RWPE1 (cell line): ENCODE measurements around the gene CACNA2D2.

Source experiments
- CTCF ChIA-PET: fragments of 350-600 bp; sonication (Branson Sonifier 250); formaldehyde crosslinking; extraction: SDS; loops from one replicate; lab custom pipeline; 2021; lab: Yijun Ruan, JAX
- POLR2A ChIA-PET: fragments of 400-600 bp; formaldehyde crosslinking; extraction: SDS; loops from one replicate; lab custom pipeline; 2020; ENCODE audit warnings: antibody characterized with exemption; ENCODE audit not compliant: low non-redundant PET; lab: Yijun Ruan, JAX
- DNase-seq: peaks from one replicate; pipeline ENCODE4 v3.0.0; 2012; ENCODE audit warnings: low spot score
- H3K27ac ChIP-seq: fragments of 450-650 bp; 2 replicates; pipeline ENCODE4 v1.5.1; 2017
- CTCF ChIP-seq: fragments of 450-650 bp; conservative IDR thresholded peaks from 2 replicates; pipeline ENCODE4 v1.5.1; 2017; ENCODE audit warnings: low read depth, mild to moderate bottlenecking

Gene CACNA2D2

GRCh38 chr3:50382722-50383121 is 120.7 kb downstream of the CACNA2D2 start:
- POLR2A ChIA-PET, result interaction anchor here (0.6 kb wide), 1 partner anchor 54 kb away, joined by 3 read pairs; no protein-coding TSS in a partner anchor
- no peak for TF ChIP-seq CTCF

GRCh38 chr3:50381383-50381782 is 122.1 kb downstream of the CACNA2D2 start:
- no peak for DNase-seq

More at GRCh38 chr3:50382722-50383121, 120.7 kb downstream of the CACNA2D2 start:
- DNase-seq, result no peak
- CTCF ChIA-PET, result no interaction called here
- 0 out of 2 replicates have a peak overlapping the region, but pooled peaks have one; percentile 8 for H3K27ac ChIP-seq

GRCh38 chr3:50380405-50381085 is 122.9 kb downstream of the CACNA2D2 start:
- ChIA-PET POLR2A (no interaction called here), CTCF (no interaction called here)
- no peak for DNase-seq
- H3K27ac ChIP-seq, result no peak overlapping the region
- no peak for TF ChIP-seq CTCF

More at GRCh38 chr3:50381383-50381782, 122.1 kb downstream of the CACNA2D2 start:
- ChIA-PET POLR2A (no interaction called here), CTCF (interaction anchor here (0.7 kb wide), 1 partner anchor 15 kb away, joined by 3 read pairs; no protein-coding TSS in a partner anchor)
- H3K27ac ChIP-seq, result no peak overlapping the region
- TF ChIP-seq CTCF, result no peak

- no peak for DNase-seq
- H3K27ac ChIP-seq, result no peak overlapping the region
- TF ChIP-seq CTCF, result no peak
- ChIA-PET POLR2A (no interaction called here), CTCF (no interaction called here)
Observed at GRCh38 chr3:50378757-50379156, 124.7 kb downstream of the CACNA2D2 start.

- no peak for DNase-seq
- CTCF ChIA-PET, result no interaction called here
- H3K27ac ChIP-seq, result no peak overlapping the region
- POLR2A ChIA-PET, result no interaction called here
- TF ChIP-seq CTCF, result no peak
Observed at GRCh38 chr3:50378024-50378423, 125.4 kb downstream of the CACNA2D2 start.

GRCh38 chr3:50375258-50375931 is 128.0 kb downstream of the CACNA2D2 start:
- no peak for DNase-seq
- CTCF ChIA-PET, result no interaction called here
- TF ChIP-seq CTCF, result no peak
- POLR2A ChIA-PET, result no interaction called here
- H3K27ac ChIP-seq, result no peak overlapping the region
